CD4-positive, alpha-beta T cell treated with Interferon gamma for 1 hour (primary cell): ENCODE measurements around the gene CKAP4.

ENCODE experiments used
- DNase-seq: peaks from one replicate; pipeline ENCODE4 v3.0.0-alpha.2; 2020

The CKAP4 gene

GRCh38 chr12:106238146-106238545 is 9.7 kb downstream of the CKAP4 start:
- DNase-seq, result no peak

GRCh38 chr12:106235770-106236169 is 12.1 kb downstream of the CKAP4 start:
- no peak for DNase-seq

GRCh38 chr12:106234449-106234848 is 13.4 kb downstream of the CKAP4 start:
- DNase-seq, result no peak

- no peak for DNase-seq
Measured at GRCh38 chr12:106233011-106233410, 14.8 kb downstream of the CKAP4 start.

GRCh38 chr12:106229036-106229591 is 18.7 kb downstream of the CKAP4 start:
- DNase-seq, result no peak

GRCh38 chr12:106228320-106228710 is 19.5 kb downstream of the CKAP4 start:
- DNase-seq, result no peak

- peak; percentile 83 for DNase-seq
Measured at GRCh38 chr12:106227641-106228319, 20.0 kb downstream of the CKAP4 start.

- DNase-seq, result peak; percentile 36
Measured at GRCh38 chr12:106226884-106227640, 20.8 kb downstream of the CKAP4 start.

- no peak for DNase-seq
Measured at GRCh38 chr12:106224355-106224706, 23.5 kb downstream of the CKAP4 start.

- DNase-seq, result peak; percentile 66
Measured at GRCh38 chr12:106223485-106224354, 24.1 kb downstream of the CKAP4 start.

- DNase-seq, result no peak
Measured at GRCh38 chr12:106220536-106220935, 27.3 kb downstream of the CKAP4 start.

GRCh38 chr12:106219043-106219442 is 28.8 kb downstream of the CKAP4 start:
- no peak for DNase-seq

- DNase-seq, result no peak
Measured at GRCh38 chr12:106217706-106218105, 30.1 kb downstream of the CKAP4 start.

GRCh38 chr12:106214571-106214970 is 33.2 kb downstream of the CKAP4 start:
- DNase-seq, result no peak

GRCh38 chr12:106213662-106214061 is 34.2 kb downstream of the CKAP4 start:
- no peak for DNase-seq

- no peak for DNase-seq
Measured at GRCh38 chr12:106211973-106212372, 35.8 kb downstream of the CKAP4 start.

- no peak for DNase-seq
Measured at GRCh38 chr12:106205208-106206069, 42.4 kb downstream of the CKAP4 start.

- DNase-seq, result no peak
Measured at GRCh38 chr12:106204312-106204711, 43.5 kb downstream of the CKAP4 start.

- no peak for DNase-seq
Measured at GRCh38 chr12:106197906-106198623, 49.8 kb downstream of the CKAP4 start.

- no peak for DNase-seq
Measured at GRCh38 chr12:106195621-106196027, 52.2 kb downstream of the CKAP4 start.

- no peak for DNase-seq
Measured at GRCh38 chr12:106194351-106194750, 53.5 kb downstream of the CKAP4 start.
